Measurements from ENCODE around the gene ETV2. TPM values are rescaled to one million over a fixed set of nuclear protein-coding genes. Genes with fewer than 3 reads are reported as not detected.

ETV2 gene
- total RNA-seq, 1 experiment from 2014 or later: 0.75 TPM

DNA sequence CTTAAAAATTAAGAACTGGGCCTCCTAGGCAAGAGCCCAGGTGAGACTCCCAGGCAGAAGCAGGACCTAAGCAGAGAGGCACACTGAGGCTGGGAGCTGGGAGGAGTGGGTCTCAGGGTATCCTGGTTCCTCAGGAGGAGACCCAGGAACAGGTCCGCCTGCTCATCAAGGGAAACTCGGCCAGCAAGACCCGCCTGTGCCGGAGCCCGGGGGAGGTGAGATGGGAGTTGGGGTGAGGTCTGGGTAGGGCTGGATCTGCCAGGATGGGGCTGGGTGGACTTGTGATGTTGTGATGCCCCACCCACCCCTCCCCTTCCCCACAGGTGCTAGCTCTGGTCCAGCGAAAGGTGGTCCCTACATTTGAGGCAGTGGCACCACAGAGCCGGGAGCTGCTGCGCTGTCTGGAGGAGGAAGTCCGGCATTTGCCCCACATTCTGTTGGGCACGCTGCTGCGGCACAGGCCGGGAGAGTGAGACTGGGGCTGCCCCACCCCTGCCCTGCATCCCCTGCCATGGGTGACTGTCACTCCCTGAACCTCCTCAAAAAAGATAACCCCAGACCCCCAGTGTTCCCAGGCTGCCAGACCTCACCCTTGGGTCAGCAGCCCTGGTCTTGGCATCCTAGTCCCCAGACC, 22.1 kb upstream of the ETV2 start:
- Histone ChIP-seq H3K9me3 (ENCODE audit: low read length) (no peaks in the 10 kb centered on the region), H3K27ac (ENCODE audit: low read length) (no peak overlapping the region), H3K27me3 (ENCODE audit: low read length) (no peaks in the 10 kb centered on the region), H3K9me2 (replicated peaks; ENCODE audit: insufficient read depth, low read length) (no peaks in the 10 kb centered on the region), H3K4me2 (ENCODE audit: low read depth, low read length, poor library complexity, severe bottlenecking) (no peak overlapping the region), H3K9ac (ENCODE audit: low read length) (no peak overlapping the region), H2AFZ (ENCODE audit: low read length) (no peak overlapping the region), H4K20me1 (ENCODE audit: insufficient read depth, low read depth, low read length) (no peaks in the 10 kb centered on the region), H3K4me3 (ENCODE audit: low read length) (no peak overlapping the region), H3K4me1 (ENCODE audit: low read length) (no peaks in the 10 kb centered on the region), H3K36me3 (ENCODE audit: insufficient read depth, low read length) (peaks cover 5% of the 10 kb centered on the region; the same call in 1 of the 2 replicates), H3K79me2 (ENCODE audit: low read length) (no peaks in the 10 kb centered on the region)
- DNase-seq: no peak

DNA sequence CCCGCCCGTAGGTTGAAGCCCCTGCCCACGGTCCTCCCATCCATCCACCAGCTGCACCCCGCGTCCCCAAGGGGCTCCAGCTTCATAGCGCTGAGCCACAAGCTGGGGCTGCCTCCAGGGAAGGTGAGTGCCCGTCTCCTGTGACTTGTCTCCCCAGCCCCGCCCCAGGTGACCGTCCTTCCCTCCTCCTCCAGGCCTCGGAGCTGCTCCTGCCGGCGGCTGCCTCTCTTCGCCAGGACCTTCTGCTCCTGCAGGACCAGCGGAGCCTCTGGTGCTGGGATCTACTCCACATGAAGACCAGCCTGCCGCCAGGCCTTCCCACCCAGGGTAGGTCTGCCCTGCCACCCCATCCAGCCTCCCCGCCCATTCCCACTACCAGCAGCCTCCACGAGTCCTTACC, 21.5 kb upstream of the ETV2 start:
- no peak overlapping the region for H3K4me3 ChIP-seq (ENCODE audit: low read length)
- no peaks in the 10 kb centered on the region for H3K9me3 ChIP-seq (ENCODE audit: low read length)
- peaks cover 5% of the 10 kb centered on the region; the same call in 1 of the 2 replicates for H3K36me3 ChIP-seq (ENCODE audit: insufficient read depth, low read length)
- DNase-seq: no peak
- H3K4me1 ChIP-seq (ENCODE audit: low read length): no peaks in the 10 kb centered on the region
- no peaks in the 10 kb centered on the region for H3K79me2 ChIP-seq (ENCODE audit: low read length)
- no peaks in the 10 kb centered on the region for H3K9me2 ChIP-seq (replicated peaks; ENCODE audit: insufficient read depth, low read length)
- H3K27me3 ChIP-seq (ENCODE audit: low read length): no peaks in the 10 kb centered on the region
- no peak overlapping the region for H3K4me2 ChIP-seq (ENCODE audit: low read depth, low read length, poor library complexity, severe bottlenecking)
- no peak overlapping the region for H3K27ac ChIP-seq (ENCODE audit: low read length)
- no peaks in the 10 kb centered on the region for H4K20me1 ChIP-seq (ENCODE audit: insufficient read depth, low read depth, low read length)
- H2AFZ ChIP-seq (ENCODE audit: low read length): no peak overlapping the region
- H3K9ac ChIP-seq (ENCODE audit: low read length): no peak overlapping the region

GRCh38 chr19:35621708-35622107, 19.8 kb upstream of the ETV2 start:
- Histone ChIP-seq H2AFZ (ENCODE audit: low read length) (no peak overlapping the region), H3K27me3 (ENCODE audit: low read length) (no peaks in the 10 kb centered on the region), H3K36me3 (ENCODE audit: insufficient read depth, low read length) (peaks cover 5% of the 10 kb centered on the region; the same call in 1 of the 2 replicates), H3K9ac (ENCODE audit: low read length) (no peak overlapping the region), H3K4me2 (ENCODE audit: low read depth, low read length, poor library complexity, severe bottlenecking) (no peak overlapping the region), H3K9me2 (replicated peaks; ENCODE audit: insufficient read depth, low read length) (no peaks in the 10 kb centered on the region), H3K9me3 (ENCODE audit: low read length) (no peaks in the 10 kb centered on the region), H3K4me1 (ENCODE audit: low read length) (no peaks in the 10 kb centered on the region), H3K79me2 (ENCODE audit: low read length) (no peaks in the 10 kb centered on the region), H3K4me3 (ENCODE audit: low read length) (no peak overlapping the region), H4K20me1 (ENCODE audit: insufficient read depth, low read depth, low read length) (no peaks in the 10 kb centered on the region), H3K27ac (ENCODE audit: low read length) (no peak overlapping the region)
- no peak for DNase-seq

DNA sequence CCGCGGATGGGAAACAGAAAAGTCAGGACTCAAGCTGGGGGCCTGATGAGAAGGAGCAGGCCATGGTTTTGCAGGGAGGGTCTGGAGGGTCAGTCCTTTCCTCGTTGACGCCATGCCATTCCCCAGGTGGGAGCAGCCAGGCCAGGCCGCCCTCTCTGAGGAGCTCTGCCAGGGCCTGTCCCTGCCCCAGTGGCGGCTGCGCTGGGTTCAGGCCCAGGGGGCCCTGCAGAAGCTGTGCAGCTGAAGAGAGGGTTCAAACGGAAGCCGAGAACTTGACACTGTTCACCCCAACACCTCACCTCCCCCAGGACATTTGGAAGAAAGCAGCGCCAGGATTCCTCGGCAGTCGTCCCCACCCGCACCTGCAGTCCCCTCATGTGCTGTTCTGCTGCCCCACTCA, 18.8 kb upstream of the ETV2 start:
- H4K20me1 ChIP-seq (ENCODE audit: insufficient read depth, low read depth, low read length): no peaks in the 10 kb centered on the region
- H3K9ac ChIP-seq (ENCODE audit: low read length): no peak overlapping the region
- no peak overlapping the region for H3K4me2 ChIP-seq (ENCODE audit: low read depth, low read length, poor library complexity, severe bottlenecking)
- peaks cover 2% of the 10 kb centered on the region; the same call in 1 of the 2 replicates for H3K4me1 ChIP-seq (ENCODE audit: low read length)
- no peaks in the 10 kb centered on the region for H3K9me3 ChIP-seq (ENCODE audit: low read length)
- no peak for DNase-seq
- no peaks in the 10 kb centered on the region for H3K9me2 ChIP-seq (replicated peaks; ENCODE audit: insufficient read depth, low read length)
- H3K27me3 ChIP-seq (ENCODE audit: low read length): no peaks in the 10 kb centered on the region
- H2AFZ ChIP-seq (ENCODE audit: low read length): no peak overlapping the region
- H3K4me3 ChIP-seq (ENCODE audit: low read length): no peak overlapping the region
- no peaks in the 10 kb centered on the region for H3K79me2 ChIP-seq (ENCODE audit: low read length)
- no peak overlapping the region for H3K27ac ChIP-seq (ENCODE audit: low read length)
- H3K36me3 ChIP-seq (ENCODE audit: insufficient read depth, low read length): peaks cover 5% of the 10 kb centered on the region; the same call in 1 of the 2 replicates

- Histone ChIP-seq H3K4me2 (ENCODE audit: low read depth, low read length, poor library complexity, severe bottlenecking) (no peak overlapping the region), H3K4me1 (ENCODE audit: low read length) (peaks cover 8% of the 10 kb centered on the region; the same call in 1 of the 2 replicates), H3K27me3 (ENCODE audit: low read length) (no peaks in the 10 kb centered on the region), H3K9ac (ENCODE audit: low read length) (no peak overlapping the region), H3K79me2 (ENCODE audit: low read length) (no peaks in the 10 kb centered on the region), H4K20me1 (ENCODE audit: insufficient read depth, low read depth, low read length) (no peaks in the 10 kb centered on the region), H3K9me2 (replicated peaks; ENCODE audit: insufficient read depth, low read length) (no peaks in the 10 kb centered on the region), H3K27ac (ENCODE audit: low read length) (no peak overlapping the region), H3K4me3 (ENCODE audit: low read length) (no peak overlapping the region), H2AFZ (ENCODE audit: low read length) (no peak overlapping the region), H3K9me3 (ENCODE audit: low read length) (no peaks in the 10 kb centered on the region), H3K36me3 (ENCODE audit: insufficient read depth, low read length) (peaks cover 5% of the 10 kb centered on the region; the same call in 1 of the 2 replicates)
- DNase-seq: no peak
Observed at GRCh38 chr19:35623327-35624010, 18.1 kb upstream of the ETV2 start.

DNA sequence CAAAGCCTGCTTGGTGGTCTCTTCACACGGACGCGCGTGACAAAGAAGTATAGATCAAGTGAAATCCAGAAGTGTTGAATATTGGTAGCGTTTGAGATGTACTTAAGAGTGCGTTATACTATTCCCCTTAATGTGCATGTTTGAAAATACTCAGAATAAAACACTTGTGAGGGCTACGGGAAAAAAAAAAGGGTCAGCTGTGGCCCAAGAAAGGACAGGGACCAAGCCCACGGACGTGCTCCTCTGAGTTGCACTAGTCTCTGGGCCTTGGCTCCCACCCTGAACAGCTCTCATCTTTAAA, 13.3 kb upstream of the ETV2 start:
- no peaks in the 10 kb centered on the region for H3K27me3 ChIP-seq (ENCODE audit: low read length)
- peaks cover 9% of the 10 kb centered on the region; the same call in 1 of the 2 replicates for H3K36me3 ChIP-seq (ENCODE audit: insufficient read depth, low read length)
- H3K9me2 ChIP-seq (replicated peaks; ENCODE audit: insufficient read depth, low read length): no peaks in the 10 kb centered on the region
- H3K4me3 ChIP-seq (ENCODE audit: low read length): peak overlapping the region; percentile 93
- H2AFZ ChIP-seq (ENCODE audit: low read length): 0 out of 2 replicates have a peak overlapping the region, but pooled peaks have one; percentile 56
- peak overlapping the region; percentile 77 for H3K4me2 ChIP-seq (ENCODE audit: low read depth, low read length, poor library complexity, severe bottlenecking)
- H4K20me1 ChIP-seq (ENCODE audit: insufficient read depth, low read depth, low read length): no peaks in the 10 kb centered on the region
- peaks cover 14% of the 10 kb centered on the region for H3K4me1 ChIP-seq (ENCODE audit: low read length)
- no peak for DNase-seq
- peak overlapping the region; percentile 80 for H3K9ac ChIP-seq (ENCODE audit: low read length)
- peaks cover 15% of the 10 kb centered on the region for H3K79me2 ChIP-seq (ENCODE audit: low read length)
- H3K9me3 ChIP-seq (ENCODE audit: low read length): no peaks in the 10 kb centered on the region
- peak overlapping the region; percentile 37; the same call in 1 of the 2 replicates for H3K27ac ChIP-seq (ENCODE audit: low read length)

GRCh38 chr19:35628565-35629331, 12.8 kb upstream of the ETV2 start, which contains the start of gene RBM42:
RBM42 (plus strand) TSS chr19:35629036; CDS start chr19:35629154, 118 bp downstream.
- Histone ChIP-seq H3K4me3 (ENCODE audit: low read length) (peak within 1 kb of the TSS; percentile 93), H3K27me3 (ENCODE audit: low read length) (no peaks in the 10 kb centered on the region), H3K4me1 (ENCODE audit: low read length) (peaks cover 14% of the 10 kb centered on the region), H2AFZ (ENCODE audit: low read length) (0 out of 2 replicates have a peak within 1 kb of the TSS, but pooled peaks have one; percentile 56), H3K4me2 (ENCODE audit: low read depth, low read length, poor library complexity, severe bottlenecking) (peak within 1 kb of the TSS; percentile 92), H3K36me3 (ENCODE audit: insufficient read depth, low read length) (peaks cover 9% of the 10 kb centered on the region; the same call in 1 of the 2 replicates), H3K79me2 (ENCODE audit: low read length) (peaks cover 15% of the 10 kb centered on the region), H3K27ac (ENCODE audit: low read length) (peak within 1 kb of the TSS; percentile 37; the same call in 1 of the 2 replicates), H3K9me3 (ENCODE audit: low read length) (no peaks in the 10 kb centered on the region), H4K20me1 (ENCODE audit: insufficient read depth, low read depth, low read length) (no peaks in the 10 kb centered on the region), H3K9me2 (replicated peaks; ENCODE audit: insufficient read depth, low read length) (no peaks in the 10 kb centered on the region), H3K9ac (ENCODE audit: low read length) (peak within 1 kb of the TSS; percentile 93)
- peak; percentile 99 for DNase-seq

DNA sequence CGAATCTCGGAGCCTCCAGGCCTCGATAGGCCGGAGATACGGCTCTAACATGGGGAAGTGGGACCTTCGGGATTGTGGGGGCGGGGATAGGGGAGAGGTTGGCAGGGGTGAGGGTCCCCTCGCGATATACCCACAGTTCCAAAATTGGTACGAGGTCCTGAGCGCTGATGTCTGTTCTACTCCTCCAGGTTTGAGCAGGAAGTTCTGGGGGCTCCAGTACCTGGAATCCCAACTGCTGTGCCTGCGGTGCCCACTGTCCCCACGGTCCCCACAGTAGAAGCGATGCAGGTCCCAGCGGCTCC, 12.3 kb upstream of the ETV2 start:
- H3K9me2 ChIP-seq (replicated peaks; ENCODE audit: insufficient read depth, low read length): no peaks in the 10 kb centered on the region
- no peaks in the 10 kb centered on the region for H3K9me3 ChIP-seq (ENCODE audit: low read length)
- H3K36me3 ChIP-seq (ENCODE audit: insufficient read depth, low read length): peaks cover 9% of the 10 kb centered on the region
- H2AFZ ChIP-seq (ENCODE audit: low read length): 0 out of 2 replicates have a peak overlapping the region, but pooled peaks have one; percentile 39
- H4K20me1 ChIP-seq (ENCODE audit: insufficient read depth, low read depth, low read length): no peaks in the 10 kb centered on the region
- peaks cover 15% of the 10 kb centered on the region for H3K79me2 ChIP-seq (ENCODE audit: low read length)
- DNase-seq: no peak
- peak overlapping the region; percentile 93 for H3K9ac ChIP-seq (ENCODE audit: low read length)
- no peak overlapping the region for H3K27ac ChIP-seq (ENCODE audit: low read length)
- H3K4me1 ChIP-seq (ENCODE audit: low read length): peaks cover 14% of the 10 kb centered on the region
- no peaks in the 10 kb centered on the region for H3K27me3 ChIP-seq (ENCODE audit: low read length)
- H3K4me3 ChIP-seq (ENCODE audit: low read length): peak overlapping the region; percentile 93
- peak overlapping the region; percentile 92 for H3K4me2 ChIP-seq (ENCODE audit: low read depth, low read length, poor library complexity, severe bottlenecking)
